GM12892 (cell line): ENCODE results near the gene ZBTB20.

ENCODE experiments used
- POLR2A ChIP-seq: IDR thresholded peaks from 2 replicates; pipeline ENCODE4 v1.6.1; 2011; ENCODE audit warnings: low read depth, low read length, control low read depth
- POLR2AphosphoS5 ChIP-seq: IDR thresholded peaks from 2 replicates; pipeline ENCODE4 v1.6.1; 2011; ENCODE audit warnings: low read depth, low read length, control low read depth
- TAF1 ChIP-seq: IDR thresholded peaks from 2 replicates; pipeline ENCODE4 v1.6.1; 2011; ENCODE audit warnings: low read depth, mild to moderate bottlenecking, control low read depth, low read length, borderline replicate concordance

- TF ChIP-seq POLR2A = no peak
- TF ChIP-seq POLR2AphosphoS5 = no peak
- TF ChIP-seq TAF1 = no peak
Observed at GRCh38 chr3:114864970-114865369, 282.1 kb downstream of the ZBTB20 start.
